A549 (cell line): ENCODE measurements around the gene KRT17. TPM values are rescaled to one million over a fixed set of nuclear protein-coding genes. Genes with fewer than 3 reads are reported as not detected.
"Not testable (repeated sequence)": the region's sequence is repeated elsewhere in the genome, so short reads cannot be mapped to it uniquely, and the experiment has no call there.

Experiments
- ATAC-seq, 2 experiments: fragments of 200-7000 bp in 1 of 2; fragments of >200 bp in 1 of 2; cut with Nextera tagmentation in 1 of 2; cut with Tn5 transposase in 1 of 2; 3 replicates each; pipeline versions ENCODE4 v1.8.0 to v1.9.1; 2018 to 2020; ENCODE audit warnings: mild to moderate bottlenecking in 1 of 2, moderate library complexity in 1 of 2
- CTCF ChIA-PET: fragments of 300-600 bp; sonication (Branson Sonifier 250); formaldehyde crosslinking; extraction: SDS; loops from one replicate; lab custom pipeline; 2021; ENCODE audit warnings: antibody characterized with exemption, inconsistent platforms; lab: Yijun Ruan, JAX
- POLR2A ChIA-PET: fragments of 350-600 bp; formaldehyde crosslinking; extraction: SDS; loops from one replicate; lab custom pipeline; 2021; ENCODE audit warnings: antibody characterized with exemption, inconsistent platforms; lab: Yijun Ruan, JAX
- DNase-seq, 2 experiments: peaks; one replicate each; pipeline versions ENCODE4 v3.0.0 to v3.0.0-alpha.2; 2011 to 2016; ENCODE audit warnings: low read depth in 1 of 2, low spot score in 1 of 2
- FAIRE-seq: peaks from 2 replicates; lab custom pipeline; 2011; peaks lifted over from hg19 to GRCh38; lab: Jason Lieb, UNC
- H3K27ac ChIP-seq, 2 experiments: fragments of >200 bp; sonication (Bioruptor Twin); formaldehyde crosslinking; 3 replicates each; pipeline ENCODE4 v1.5.1; 2016 to 2017
- H3K4me1 ChIP-seq: fragments of >200 bp; sonication (Bioruptor Twin); formaldehyde crosslinking; 3 replicates; pipeline ENCODE4 v1.6.1; 2016
- H3K4me2 ChIP-seq: fragments of >200 bp; sonication (Bioruptor Twin); formaldehyde crosslinking; 3 replicates; pipeline ENCODE4 v1.6.1; 2016
- H3K4me3 ChIP-seq: fragments of >200 bp; sonication (Bioruptor Twin); formaldehyde crosslinking; 3 replicates; pipeline ENCODE4 v1.5.1; 2016
- H3K9me3 ChIP-seq: fragments of >200 bp; sonication (Bioruptor Twin); formaldehyde crosslinking; 3 replicates; pipeline ENCODE4 v1.6.1; 2016
- BHLHE40 ChIP-seq: IDR thresholded peaks from 2 replicates; pipeline ENCODE4 v1.6.1; 2012; ENCODE audit warnings: low read depth, low read length, inconsistent platforms
- ESRRA ChIP-seq: fragments of 150-350 bp; IDR thresholded peaks from 2 replicates; pipeline ENCODE4 v1.6.1; 2014; ENCODE audit warnings: mild to moderate bottlenecking, low read length, borderline replicate concordance
- FOSL2 ChIP-seq, 2 experiments: fragments of 450-650 bp in 1 of 2; fragments of >200 bp in 1 of 2; sonication (Bioruptor Twin) in 1 of 2; formaldehyde crosslinking; IDR thresholded peaks; 2 replicates each; pipeline versions ENCODE4 v1.5.0 to v1.6.1; 2016 to 2020; ENCODE audit warnings: mild to moderate bottlenecking in 1 of 2, moderate library complexity in 1 of 2
- FOXS1 ChIP-seq: fragments of 250-450 bp; sonication (Bioruptor Pico); IDR thresholded peaks from 2 replicates; pipeline ENCODE4 v1.5.0; 2020; ENCODE audit warnings: mild to moderate bottlenecking, moderate library complexity
- HOXB13 ChIP-seq: fragments of 250-450 bp; sonication (Bioruptor Pico); IDR thresholded peaks from 2 replicates; pipeline ENCODE4 v1.5.0; 2020; ENCODE audit warnings: low read depth, mild to moderate bottlenecking, moderate library complexity
- JUN ChIP-seq, 2 experiments: fragments of >200 bp; sonication (Bioruptor Twin); formaldehyde crosslinking; IDR thresholded peaks; 2 replicates in 1 of 2; 3 replicates in 1 of 2; pipeline ENCODE4 v1.6.1; 2016 to 2017
- MAFK ChIP-seq: fragments of 450-650 bp; IDR thresholded peaks from 2 replicates; pipeline ENCODE4 v1.6.1; 2014; ENCODE audit not compliant: partially characterized antibody
- POLR2AphosphoS2 ChIP-seq: conservative IDR thresholded peaks from 2 replicates; pipeline ENCODE4 v1.6.1; 2012; ENCODE audit warnings: low read length, improper control_type of control experiment, inconsistent platforms
- TFCP2L1 ChIP-seq: fragments of 250-450 bp; sonication (Bioruptor Pico); IDR thresholded peaks from 2 replicates; pipeline ENCODE4 v1.5.0; 2021; ENCODE audit warnings: mild to moderate bottlenecking
- TP53 ChIP-seq: fragments of 250-450 bp; sonication (Bioruptor Pico); IDR thresholded peaks from 2 replicates; pipeline ENCODE4 v1.5.0; 2021; ENCODE audit warnings: mild to moderate bottlenecking, moderate library complexity
- ZFP36 ChIP-seq: fragments of 450-650 bp; IDR thresholded peaks from 2 replicates; pipeline ENCODE4 v1.6.1; 2014; ENCODE audit warnings: borderline replicate concordance; ENCODE audit not compliant: partially characterized antibody
- ZNF302 ChIP-seq: fragments of 250-450 bp; sonication (Bioruptor Pico); IDR thresholded peaks from 2 replicates; pipeline ENCODE4 v1.9.0; 2021; ENCODE audit warnings: inconsistent platforms, mild to moderate bottlenecking, moderate library complexity
- WGBS: methylation state at CpG from one replicate; pipeline ENCODE4 v1.1.6; 2017; ENCODE audit errors: missing lambda C conversion rate; 5-methylcytosine and 5-hydroxymethylcytosine counted together
- polyA plus RNA-seq, 4 experiments: library from polyadenylated mRNA; depleted of rRNA in 3 of 4; stranded (reverse); fragments of >200 nt; fragmentation: RNase III in 1 of 4; extraction: RNeasy Plus Mini Kit Qiagen cat#74134 plus additional on column Dnase treatment in 1 of 4; gene quantifications; 2 replicates in 3 of 4; 3 replicates in 1 of 4; pipeline ENCODE4 v1.2.3, GENCODE V29; 2011 to 2017
- TF ChIP-seq, protein P1 (sequence below): fragments of 200-600 bp; sonication (generic); IDR thresholded peaks from 2 replicates; pipeline ENCODE4 v1.6.1; 2016; ENCODE audit warnings: antibody characterized with exemption, mild to moderate bottlenecking, moderate library complexity

The KRT17 gene
- polyA plus RNA-seq, 2 of the 4 experiments (the other 2 are of a cell fraction): 0.43 to 1.2 TPM

DNA sequence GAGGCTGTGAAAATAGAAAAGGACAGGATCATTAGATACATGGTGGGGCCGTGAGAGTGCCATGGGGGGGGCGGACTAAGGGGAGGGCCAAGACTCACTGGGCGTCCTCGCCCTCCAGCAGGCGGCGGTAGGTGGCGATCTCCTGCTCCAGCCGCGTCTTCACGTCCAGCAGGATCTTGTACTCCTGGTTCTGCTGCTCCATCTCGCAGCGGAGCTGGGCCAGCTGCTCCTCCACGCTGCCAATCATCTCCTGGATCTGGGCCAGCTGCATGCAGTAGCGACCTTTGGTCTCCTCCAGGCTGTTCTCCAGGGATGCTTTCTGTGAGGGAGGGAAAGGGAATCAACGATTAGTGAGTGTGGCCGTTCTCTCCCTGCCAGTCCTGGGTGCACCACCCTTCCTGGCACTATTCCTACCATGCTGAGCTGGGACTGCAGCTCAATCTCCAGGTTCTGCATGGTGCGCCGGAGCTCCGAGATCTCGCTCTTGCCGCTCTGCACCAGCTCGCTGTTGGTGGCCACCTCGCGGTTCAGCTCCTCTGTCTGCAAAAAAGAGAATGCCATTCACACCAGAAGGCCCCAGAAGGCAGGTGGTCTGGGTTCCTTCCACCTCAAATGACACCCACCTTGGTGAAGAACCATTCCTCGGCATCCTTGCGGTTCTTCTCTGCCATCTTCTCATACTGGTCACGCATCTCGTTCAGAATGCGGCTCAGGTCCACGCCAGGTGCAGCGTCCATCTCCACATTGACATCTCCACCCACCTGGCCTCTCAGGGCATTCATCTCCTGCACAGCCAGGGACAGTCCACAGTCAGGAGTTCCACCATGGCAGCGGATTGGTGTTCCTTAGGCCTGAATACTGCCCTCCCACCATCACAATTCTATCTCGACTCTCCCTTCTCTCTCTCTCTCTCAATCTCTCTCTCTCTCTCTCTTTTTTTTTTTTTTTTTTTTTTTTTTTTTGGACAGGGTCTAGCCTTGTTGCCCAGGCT lies 40.9 kb downstream of the KRT17 start:
- Histone ChIP-seq H3K9me3 (no peaks in the 10 kb centered on the region), H3K4me3 (no peak overlapping the region), H3K4me1 (peaks cover 6% of the 10 kb centered on the region), H3K27ac (no peak overlapping the region), H3K4me2 (no peak overlapping the region)
- POLR2A ChIA-PET: no interaction called here
- DNase-seq: no peak
- CTCF ChIA-PET: interaction anchor here (0.6 to 7.4 kb wide), 8 partner anchors 10 to 673 kb away, joined by 3 to 54 read pairs (median 4); no protein-coding TSS in a partner anchor
- TF ChIP-seq ZFP36 (peak; percentile 27), ESRRA (no peak), POLR2AphosphoS2 (no peak), BHLHE40 (no peak)
- no peak for FAIRE-seq
- WGBS: 72% methylated on average over 33 of the region's 33 CpGs
- no peak for ATAC-seq

DNA sequence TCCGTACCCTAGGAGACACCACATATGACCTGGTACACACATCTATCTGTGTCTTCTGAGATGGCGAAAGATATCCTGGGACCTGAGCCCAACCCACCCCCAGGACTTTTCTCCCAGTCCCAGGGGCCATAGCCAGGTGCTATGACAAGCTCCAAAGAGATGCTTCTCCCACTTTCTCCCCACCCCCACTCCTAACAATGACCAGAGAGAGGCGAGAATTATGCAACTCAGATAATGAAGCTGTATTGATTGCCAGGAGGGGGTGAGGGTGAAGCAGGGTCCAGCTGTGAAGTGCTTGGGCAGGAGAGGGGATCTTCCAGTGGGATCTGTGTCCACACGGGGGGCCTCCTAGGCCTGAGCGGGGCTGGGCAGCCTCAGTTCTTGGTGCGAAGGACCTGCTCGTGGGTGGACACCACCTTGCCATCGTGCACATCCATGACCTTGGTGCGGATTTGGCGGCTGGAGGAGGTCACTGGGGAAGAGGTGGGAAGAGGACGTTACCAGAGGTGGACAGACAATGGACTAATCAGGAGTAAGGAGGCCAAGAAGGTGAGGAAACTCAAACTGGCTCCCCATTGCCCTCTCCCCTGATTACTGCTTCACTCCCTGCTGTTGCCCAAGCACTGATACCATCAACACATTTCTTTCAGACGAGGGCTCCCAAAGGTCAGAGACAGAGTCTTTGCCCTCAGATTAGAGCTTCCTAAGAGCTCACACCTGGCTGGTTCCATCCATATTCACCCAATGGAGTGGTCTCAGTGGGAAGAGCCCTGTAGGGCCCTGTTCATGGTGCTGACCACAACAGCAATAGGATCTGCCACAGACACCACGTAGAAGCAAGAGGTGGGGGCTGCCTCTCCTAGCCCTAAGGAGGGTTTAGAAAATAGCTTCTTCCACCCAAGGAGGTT lies 42.1 kb downstream of the KRT17 start:
- H3K9me3 ChIP-seq, ATAC-seq, H3K27ac ChIP-seq, H3K4me2 ChIP-seq, H3K4me1 ChIP-seq, H3K4me3 ChIP-seq, POLR2A ChIA-PET, DNase-seq: not testable (repeated sequence)
- peak; percentile 78 for FAIRE-seq
- 76% methylated on average over 13 of the region's 13 CpGs for WGBS
- TF ChIP-seq, protein P1, sequence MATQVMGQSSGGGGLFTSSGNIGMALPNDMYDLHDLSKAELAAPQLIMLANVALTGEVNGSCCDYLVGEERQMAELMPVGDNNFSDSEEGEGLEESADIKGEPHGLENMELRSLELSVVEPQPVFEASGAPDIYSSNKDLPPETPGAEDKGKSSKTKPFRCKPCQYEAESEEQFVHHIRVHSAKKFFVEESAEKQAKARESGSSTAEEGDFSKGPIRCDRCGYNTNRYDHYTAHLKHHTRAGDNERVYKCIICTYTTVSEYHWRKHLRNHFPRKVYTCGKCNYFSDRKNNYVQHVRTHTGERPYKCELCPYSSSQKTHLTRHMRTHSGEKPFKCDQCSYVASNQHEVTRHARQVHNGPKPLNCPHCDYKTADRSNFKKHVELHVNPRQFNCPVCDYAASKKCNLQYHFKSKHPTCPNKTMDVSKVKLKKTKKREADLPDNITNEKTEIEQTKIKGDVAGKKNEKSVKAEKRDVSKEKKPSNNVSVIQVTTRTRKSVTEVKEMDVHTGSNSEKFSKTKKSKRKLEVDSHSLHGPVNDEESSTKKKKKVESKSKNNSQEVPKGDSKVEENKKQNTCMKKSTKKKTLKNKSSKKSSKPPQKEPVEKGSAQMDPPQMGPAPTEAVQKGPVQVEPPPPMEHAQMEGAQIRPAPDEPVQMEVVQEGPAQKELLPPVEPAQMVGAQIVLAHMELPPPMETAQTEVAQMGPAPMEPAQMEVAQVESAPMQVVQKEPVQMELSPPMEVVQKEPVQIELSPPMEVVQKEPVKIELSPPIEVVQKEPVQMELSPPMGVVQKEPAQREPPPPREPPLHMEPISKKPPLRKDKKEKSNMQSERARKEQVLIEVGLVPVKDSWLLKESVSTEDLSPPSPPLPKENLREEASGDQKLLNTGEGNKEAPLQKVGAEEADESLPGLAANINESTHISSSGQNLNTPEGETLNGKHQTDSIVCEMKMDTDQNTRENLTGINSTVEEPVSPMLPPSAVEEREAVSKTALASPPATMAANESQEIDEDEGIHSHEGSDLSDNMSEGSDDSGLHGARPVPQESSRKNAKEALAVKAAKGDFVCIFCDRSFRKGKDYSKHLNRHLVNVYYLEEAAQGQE: peak; percentile 30; the same call in 1 of the 2 replicates
- CTCF ChIA-PET: interaction anchor here (1.0 to 7.4 kb wide), 9 partner anchors 11 to 672 kb away, joined by 3 to 54 read pairs (median 4); no protein-coding TSS in a partner anchor

DNA sequence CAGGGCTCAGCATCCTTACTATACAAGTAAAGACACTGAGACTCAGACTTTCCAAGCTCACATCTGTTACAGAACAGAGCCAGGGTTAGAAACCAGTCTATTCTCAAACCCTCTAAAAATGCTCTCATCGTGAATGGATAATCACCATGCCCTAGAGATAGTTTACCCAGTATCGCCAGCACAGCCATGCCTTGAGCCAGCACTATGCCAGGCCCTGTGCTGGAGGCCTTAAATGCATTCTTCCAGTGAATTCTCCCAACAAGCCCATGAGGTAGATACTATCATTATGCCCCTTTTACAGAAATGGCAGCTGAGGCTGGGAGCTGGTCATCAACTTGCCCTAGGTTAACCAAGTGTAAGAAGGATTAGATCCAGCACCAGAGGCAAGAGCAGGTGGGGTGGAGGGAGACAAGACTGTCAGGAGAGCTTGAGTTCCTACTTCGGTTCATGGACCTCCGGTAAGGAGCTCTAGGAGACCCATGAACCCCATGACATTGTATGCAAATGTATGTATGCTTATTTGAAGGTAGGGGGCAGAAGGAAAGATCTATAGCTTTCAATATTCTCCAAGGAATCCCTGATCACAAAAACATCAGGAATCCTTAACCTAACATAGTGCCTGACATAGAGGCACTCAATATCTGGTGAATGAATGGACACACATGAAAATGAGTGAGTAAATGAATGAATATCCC lies 42.9 kb downstream of the KRT17 start:
- CTCF ChIA-PET: interaction anchor here (0.7 to 7.4 kb wide), 6 partner anchors 12 to 81 kb away, joined by 3 to 54 read pairs (median 5); no protein-coding TSS in a partner anchor
- ATAC-seq: no peak
- no peak for DNase-seq
- no peak for FAIRE-seq
- H3K4me2 ChIP-seq: no peak overlapping the region
- 76% methylated on average over 4 of the region's 4 CpGs for WGBS
- H3K4me1 ChIP-seq: peaks cover 6% of the 10 kb centered on the region
- no peak overlapping the region for H3K4me3 ChIP-seq
- TF ChIP-seq TP53 (CRISPR knock-in tag) (no peak), HOXB13 (CRISPR knock-in tag) (no peak), FOSL2 (IDR thresholded peaks at IDR 0.05) (no peak), FOSL2 (CRISPR knock-in tag; IDR thresholded peaks at IDR 0.05) (no peak), FOXS1 (no peak), ZNF302 (CRISPR knock-in tag) (no peak), MAFK (no peak), TFCP2L1 (no peak), JUN (IDR thresholded peaks at IDR 0.05) (no peak)
- TF ChIP-seq, all 56 proteins: peak for 0
- POLR2A ChIA-PET: no interaction called here
- no peaks in the 10 kb centered on the region for H3K9me3 ChIP-seq
- H3K27ac ChIP-seq: no peak overlapping the region
